Tibial nerve (tissue), 4 donors: Measurements from ENCODE around the gene BPI.

Experiments used
- EP300 ChIP-seq, 2 donors: sonication (generic); formaldehyde crosslinking; IDR thresholded peaks; one replicate each; pipeline ENCODE4 v1.6.1; 2017; ENCODE audit warnings: antibody characterized with exemption in 2 of 2, mild to moderate bottlenecking in 1 of 2
- POLR2A ChIP-seq, 2 donors: fragments of 450-650 bp; IDR thresholded peaks; one replicate each; pipeline ENCODE4 v1.6.1; 2017; ENCODE audit warnings: antibody characterized with exemption in 2 of 2, mild to moderate bottlenecking in 2 of 2, moderate library complexity in 2 of 2
- TF ChIP-seq, protein P1 (sequence below), 5 experiments: fragments of 200-600 bp in 3 of 5; fragments of 450-650 bp in 2 of 5; sonication (generic) in 3 of 5; IDR thresholded peaks; one replicate each; pipeline ENCODE4 v1.5.1; 2016 to 2019; ENCODE audit warnings: antibody characterized with exemption in 5 of 5, mild to moderate bottlenecking in 3 of 5, moderate library complexity in 2 of 5

DNA sequence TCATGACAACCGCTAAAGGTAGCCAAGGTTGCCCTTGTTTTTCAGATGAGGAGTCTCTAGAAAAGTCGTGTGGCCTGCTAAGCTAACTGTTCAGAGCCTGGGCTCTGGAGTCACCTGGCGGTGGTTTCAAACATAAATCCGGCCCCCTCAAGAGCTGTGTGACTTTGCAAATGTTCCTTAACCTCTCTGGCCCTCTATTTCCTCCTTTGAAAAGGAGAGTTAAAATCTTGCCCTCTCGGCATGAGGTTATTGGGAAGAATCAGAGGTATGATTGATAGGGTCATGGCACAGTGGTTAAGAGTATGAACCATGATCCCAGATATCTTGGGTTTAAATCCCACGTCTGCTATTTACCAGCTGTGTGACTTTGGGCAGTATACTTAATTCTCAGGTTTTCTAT, 36.7 kb downstream of the BPI start:
- TF ChIP-seq, protein P1, sequence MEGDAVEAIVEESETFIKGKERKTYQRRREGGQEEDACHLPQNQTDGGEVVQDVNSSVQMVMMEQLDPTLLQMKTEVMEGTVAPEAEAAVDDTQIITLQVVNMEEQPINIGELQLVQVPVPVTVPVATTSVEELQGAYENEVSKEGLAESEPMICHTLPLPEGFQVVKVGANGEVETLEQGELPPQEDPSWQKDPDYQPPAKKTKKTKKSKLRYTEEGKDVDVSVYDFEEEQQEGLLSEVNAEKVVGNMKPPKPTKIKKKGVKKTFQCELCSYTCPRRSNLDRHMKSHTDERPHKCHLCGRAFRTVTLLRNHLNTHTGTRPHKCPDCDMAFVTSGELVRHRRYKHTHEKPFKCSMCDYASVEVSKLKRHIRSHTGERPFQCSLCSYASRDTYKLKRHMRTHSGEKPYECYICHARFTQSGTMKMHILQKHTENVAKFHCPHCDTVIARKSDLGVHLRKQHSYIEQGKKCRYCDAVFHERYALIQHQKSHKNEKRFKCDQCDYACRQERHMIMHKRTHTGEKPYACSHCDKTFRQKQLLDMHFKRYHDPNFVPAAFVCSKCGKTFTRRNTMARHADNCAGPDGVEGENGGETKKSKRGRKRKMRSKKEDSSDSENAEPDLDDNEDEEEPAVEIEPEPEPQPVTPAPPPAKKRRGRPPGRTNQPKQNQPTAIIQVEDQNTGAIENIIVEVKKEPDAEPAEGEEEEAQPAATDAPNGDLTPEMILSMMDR (IDR thresholded peaks at IDR 0.05) = no peak
- no peak for TF ChIP-seq EP300 (IDR thresholded peaks at IDR 0.05)
- no peak for TF ChIP-seq POLR2A (IDR thresholded peaks at IDR 0.05)
